ENCODE results near the gene ECM1. TPM values are rescaled to one million over a fixed set of nuclear protein-coding genes. Genes with fewer than 3 reads are reported as not detected.

Gene ECM1
- total RNA-seq, 1 experiment from 2014 or later, result 3.7 TPM

GRCh38 chr1:150555971-150556865 lies 48.3 kb downstream of the ECM1 start:
- intact Hi-C loops (cut with micrococcal nuclease), result no loop called here
- Histone ChIP-seq H3F3A (ENCODE audit: low read length, unreplicated experiment) (no peaks in the 10 kb centered on the region), H3K9ac (ENCODE audit: low read length) (no peak overlapping the region), H3K27me3 (ENCODE audit: low read length) (no peaks in the 10 kb centered on the region), H3K27ac (ENCODE audit: low read length) (no peak overlapping the region), H3K4me3 (ENCODE audit: low read length) (no peak overlapping the region), H3K9me2 (replicated peaks; ENCODE audit: low read length) (no peaks in the 10 kb centered on the region), H3K9me3 (ENCODE audit: low read length) (no peaks in the 10 kb centered on the region), H3K36me3 (ENCODE audit: low read depth, low read length) (no peaks in the 10 kb centered on the region), H2AFZ (ENCODE audit: low read length) (no peak overlapping the region), H3K79me2 (ENCODE audit: low read length) (no peaks in the 10 kb centered on the region), H3K4me2 (ENCODE audit: low read length) (no peak overlapping the region), H4K20me1 (ENCODE audit: low read length) (no peaks in the 10 kb centered on the region), H3K4me1 (ENCODE audit: insufficient read depth, low read length) (peaks cover 25% of the 10 kb centered on the region)
- ATAC-seq (no peak), DNase-seq (no peak)
- ChIA-PET POLR2A (ENCODE audit: unreplicated experiment) (no interaction called here), CTCF (no interaction called here)
- TF ChIP-seq CTCF (conservative IDR thresholded peaks at IDR 0.05; ENCODE audit: low read depth, low read length) (no peak), EZH2phosphoT487 (IDR thresholded peaks at IDR 0.05; ENCODE audit: borderline replicate concordance, low read length) (no peak), EZH2 (IDR thresholded peaks at IDR 0.05; ENCODE audit: low read length, unreplicated experiment) (no peak)
- no TSS peak for BruUV-seq (replicated peaks)

DNA sequence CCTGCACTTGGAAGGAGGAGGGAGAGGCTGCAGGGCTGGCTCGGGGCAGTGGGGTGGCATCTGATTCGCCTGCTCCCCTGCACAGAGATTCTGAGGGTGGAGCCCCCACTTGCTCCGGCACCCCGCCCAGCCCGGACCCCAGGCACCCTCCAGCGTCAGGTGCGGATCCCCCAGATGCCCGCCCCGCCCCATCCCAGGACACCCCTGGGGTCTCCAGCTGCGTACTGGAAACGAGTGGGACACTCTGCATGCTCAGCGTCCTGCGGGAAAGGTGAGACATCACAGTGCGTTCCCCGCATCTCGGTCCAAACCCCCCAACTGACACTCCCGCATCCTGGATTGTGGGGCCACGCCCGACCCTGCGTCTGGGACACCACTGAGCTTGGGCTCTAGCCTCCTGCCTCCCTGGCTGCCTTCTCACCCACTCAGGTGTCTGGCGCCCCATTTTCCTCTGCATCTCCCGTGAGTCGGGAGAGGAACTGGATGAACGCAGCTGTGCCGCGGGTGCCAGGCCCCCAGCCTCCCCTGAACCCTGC lies 49.2 kb downstream of the ECM1 start:
- Histone ChIP-seq H2AFZ (ENCODE audit: low read length) (no peak overlapping the region), H3K4me2 (ENCODE audit: low read length) (no peak overlapping the region), H3K9ac (ENCODE audit: low read length) (no peak overlapping the region), H3K4me3 (ENCODE audit: low read length) (no peak overlapping the region), H3K79me2 (ENCODE audit: low read length) (no peaks in the 10 kb centered on the region), H3K27ac (ENCODE audit: low read length) (no peak overlapping the region), H3K9me2 (replicated peaks; ENCODE audit: low read length) (no peaks in the 10 kb centered on the region), H3F3A (ENCODE audit: low read length, unreplicated experiment) (no peaks in the 10 kb centered on the region), H3K9me3 (ENCODE audit: low read length) (no peaks in the 10 kb centered on the region), H4K20me1 (ENCODE audit: low read length) (no peaks in the 10 kb centered on the region), H3K27me3 (ENCODE audit: low read length) (no peaks in the 10 kb centered on the region), H3K4me1 (ENCODE audit: insufficient read depth, low read length) (peaks cover 27% of the 10 kb centered on the region), H3K36me3 (ENCODE audit: low read depth, low read length) (no peaks in the 10 kb centered on the region)
- TF ChIP-seq CTCF (conservative IDR thresholded peaks at IDR 0.05; ENCODE audit: low read depth, low read length) (no peak), EZH2 (IDR thresholded peaks at IDR 0.05; ENCODE audit: low read length, unreplicated experiment) (no peak), EZH2phosphoT487 (IDR thresholded peaks at IDR 0.05; ENCODE audit: borderline replicate concordance, low read length) (no peak)
- ChIA-PET CTCF (no interaction called here), POLR2A (ENCODE audit: unreplicated experiment) (no interaction called here)
- intact Hi-C loops (cut with micrococcal nuclease), result no loop called here
- no peak for DNase-seq
- BruUV-seq (replicated peaks), result no TSS peak
- no peak for ATAC-seq

DNA sequence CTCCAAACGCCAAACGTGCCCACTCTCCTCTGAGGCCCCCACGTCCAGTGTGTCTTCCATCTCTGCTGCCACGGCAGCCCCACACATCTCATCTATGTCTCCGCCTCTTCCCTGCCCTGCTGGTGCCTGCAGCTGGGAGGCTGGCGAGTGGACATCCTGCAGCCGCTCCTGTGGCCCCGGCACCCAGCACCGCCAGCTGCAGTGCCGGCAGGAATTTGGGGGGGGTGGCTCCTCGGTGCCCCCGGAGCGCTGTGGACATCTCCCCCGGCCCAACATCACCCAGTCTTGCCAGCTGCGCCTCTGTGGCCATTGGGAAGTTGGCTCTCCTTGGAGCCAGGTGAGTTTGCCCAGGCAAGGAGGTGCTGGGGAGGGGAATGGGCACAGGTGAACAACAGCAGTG lies 49.9 kb downstream of the ECM1 start:
- no TSS peak for BruUV-seq (replicated peaks)
- Histone ChIP-seq H3K4me2 (ENCODE audit: low read length) (no peak overlapping the region), H3F3A (ENCODE audit: low read length, unreplicated experiment) (no peaks in the 10 kb centered on the region), H4K20me1 (ENCODE audit: low read length) (no peaks in the 10 kb centered on the region), H3K4me1 (ENCODE audit: insufficient read depth, low read length) (peaks cover 27% of the 10 kb centered on the region), H2AFZ (ENCODE audit: low read length) (no peak overlapping the region), H3K27me3 (ENCODE audit: low read length) (no peaks in the 10 kb centered on the region), H3K27ac (ENCODE audit: low read length) (no peak overlapping the region), H3K36me3 (ENCODE audit: low read depth, low read length) (no peaks in the 10 kb centered on the region), H3K9ac (ENCODE audit: low read length) (no peak overlapping the region), H3K4me3 (ENCODE audit: low read length) (no peak overlapping the region), H3K9me3 (ENCODE audit: low read length) (no peaks in the 10 kb centered on the region), H3K9me2 (replicated peaks; ENCODE audit: low read length) (no peaks in the 10 kb centered on the region), H3K79me2 (ENCODE audit: low read length) (0 out of 2 replicates have a peak, but pooled peaks cover 6% of the 10 kb centered on the region)
- DNase-seq, result no peak
- CTCF ChIA-PET, result no interaction called here
- POLR2A ChIA-PET (ENCODE audit: unreplicated experiment), result no interaction called here
- TF ChIP-seq CTCF (conservative IDR thresholded peaks at IDR 0.05; ENCODE audit: low read depth, low read length), result no peak
- no peak for ATAC-seq
- intact Hi-C loops (cut with micrococcal nuclease), result no loop called here
